ENCODE results near the gene SMCO2.

GRCh38 chr12:27480016-27480415 lies 33.5 kb downstream of the SMCO2 start:
- TF ChIP-seq REST (IDR thresholded peaks at IDR 0.05; ENCODE audit: insufficient read depth in 1 of 2, low read depth in 2 of 2, low read length in 2 of 2) (no peak), POLR2AphosphoS5 (IDR thresholded peaks at IDR 0.05; ENCODE audit: low read depth, low read length) (no peak), SIN3A (IDR thresholded peaks at IDR 0.05; ENCODE audit: borderline replicate concordance, insufficient read depth, low read length) (no peak), TAF1 (IDR thresholded peaks at IDR 0.05; ENCODE audit: borderline replicate concordance, insufficient read depth, low read length) (no peak)
